Effector memory CD4-positive, alpha-beta T cell (primary cell): ENCODE data around the gene PDZRN3.

Source experiments
- DNase-seq, 3 donors: peaks; one replicate each; pipeline ENCODE4 v3.0.0-alpha.2; 2020
- H3K27ac ChIP-seq: 2 replicates; pipeline ENCODE4 v1.7.0; 2013; ENCODE audit warnings: mild to moderate bottlenecking, low read length, moderate library complexity; ENCODE audit not compliant: insufficient read depth, poor library complexity, severe bottlenecking
- H3K27me3 ChIP-seq: replicated peaks from 2 replicates; pipeline ENCODE4 v1.7.0; 2013; ENCODE audit warnings: mild to moderate bottlenecking, low read length; ENCODE audit not compliant: insufficient read depth, control insufficient read depth, poor library complexity, severe bottlenecking
- H3K36me3 ChIP-seq: 2 replicates; pipeline ENCODE4 v1.7.0; 2013; ENCODE audit warnings: mild to moderate bottlenecking, low read length, moderate library complexity; ENCODE audit not compliant: control insufficient read depth, insufficient read depth
- H3K4me1 ChIP-seq: 2 replicates; pipeline ENCODE4 v1.7.0; 2013; ENCODE audit warnings: low read length, mild to moderate bottlenecking; ENCODE audit not compliant: control insufficient read depth, insufficient read depth, poor library complexity, severe bottlenecking
- H3K4me3 ChIP-seq: 2 replicates; pipeline ENCODE4 v1.7.0; 2013; ENCODE audit warnings: low read length, low read depth, mild to moderate bottlenecking; ENCODE audit not compliant: insufficient read depth, poor library complexity, severe bottlenecking
- H3K9me3 ChIP-seq: 2 replicates; pipeline ENCODE4 v1.7.0; 2013; ENCODE audit warnings: mild to moderate bottlenecking, low read length, moderate library complexity; ENCODE audit not compliant: control insufficient read depth

PDZRN3 gene

GRCh38 chr3:73422571-73422970 is 202.2 kb downstream of the PDZRN3 start:
- no peak overlapping the region for H3K4me3 ChIP-seq
- H3K27ac ChIP-seq = no peak overlapping the region
- DNase-seq = no peak
- H3K36me3 ChIP-seq = no peaks in the 10 kb centered on the region
- no peaks in the 10 kb centered on the region for H3K27me3 ChIP-seq
- H3K9me3 ChIP-seq = no peaks in the 10 kb centered on the region
- H3K4me1 ChIP-seq = no peaks in the 10 kb centered on the region

- no peak overlapping the region for H3K27ac ChIP-seq
- no peaks in the 10 kb centered on the region for H3K36me3 ChIP-seq
- no peak for DNase-seq
- no peaks in the 10 kb centered on the region for H3K4me1 ChIP-seq
- no peaks in the 10 kb centered on the region for H3K9me3 ChIP-seq
- H3K27me3 ChIP-seq = no peaks in the 10 kb centered on the region
- H3K4me3 ChIP-seq = no peak overlapping the region
Observed at GRCh38 chr3:73419942-73420341, 204.8 kb downstream of the PDZRN3 start.

GRCh38 chr3:73419179-73419803 is 205.4 kb downstream of the PDZRN3 start:
- no peaks in the 10 kb centered on the region for H3K9me3 ChIP-seq
- H3K4me1 ChIP-seq = no peaks in the 10 kb centered on the region
- H3K27me3 ChIP-seq = no peaks in the 10 kb centered on the region
- H3K36me3 ChIP-seq = no peaks in the 10 kb centered on the region
- no peak overlapping the region for H3K4me3 ChIP-seq
- H3K27ac ChIP-seq = no peak overlapping the region
- no peak for DNase-seq

GRCh38 chr3:73418681-73419080 is 206.1 kb downstream of the PDZRN3 start:
- Histone ChIP-seq H3K27me3 (no peaks in the 10 kb centered on the region), H3K9me3 (no peaks in the 10 kb centered on the region), H3K4me3 (no peak overlapping the region), H3K4me1 (no peaks in the 10 kb centered on the region), H3K36me3 (no peaks in the 10 kb centered on the region), H3K27ac (no peak overlapping the region)
- DNase-seq = no peak

- H3K4me3 ChIP-seq = no peak overlapping the region
- H3K36me3 ChIP-seq = no peaks in the 10 kb centered on the region
- H3K27ac ChIP-seq = no peak overlapping the region
- H3K4me1 ChIP-seq = no peaks in the 10 kb centered on the region
- no peaks in the 10 kb centered on the region for H3K9me3 ChIP-seq
- no peak for DNase-seq
- H3K27me3 ChIP-seq = no peaks in the 10 kb centered on the region
Observed at GRCh38 chr3:73415118-73415517, 209.6 kb downstream of the PDZRN3 start.

GRCh38 chr3:73413619-73414018 is 211.1 kb downstream of the PDZRN3 start:
- no peaks in the 10 kb centered on the region for H3K4me1 ChIP-seq
- no peaks in the 10 kb centered on the region for H3K9me3 ChIP-seq
- no peaks in the 10 kb centered on the region for H3K27me3 ChIP-seq
- H3K4me3 ChIP-seq = no peak overlapping the region
- H3K36me3 ChIP-seq = no peaks in the 10 kb centered on the region
- H3K27ac ChIP-seq = no peak overlapping the region
- no peak for DNase-seq

- Histone ChIP-seq H3K27me3 (no peaks in the 10 kb centered on the region), H3K9me3 (no peaks in the 10 kb centered on the region), H3K27ac (no peak overlapping the region), H3K4me1 (no peaks in the 10 kb centered on the region), H3K4me3 (no peak overlapping the region), H3K36me3 (no peaks in the 10 kb centered on the region)
- DNase-seq = no peak
Observed at GRCh38 chr3:73411993-73412392, 212.7 kb downstream of the PDZRN3 start.

GRCh38 chr3:73411545-73411944 is 213.2 kb downstream of the PDZRN3 start:
- no peaks in the 10 kb centered on the region for H3K27me3 ChIP-seq
- H3K9me3 ChIP-seq = no peaks in the 10 kb centered on the region
- no peak overlapping the region for H3K27ac ChIP-seq
- H3K36me3 ChIP-seq = no peaks in the 10 kb centered on the region
- H3K4me3 ChIP-seq = no peak overlapping the region
- H3K4me1 ChIP-seq = no peaks in the 10 kb centered on the region
- no peak for DNase-seq

- Histone ChIP-seq H3K27me3 (no peaks in the 10 kb centered on the region), H3K4me3 (no peak overlapping the region), H3K9me3 (no peaks in the 10 kb centered on the region), H3K4me1 (no peaks in the 10 kb centered on the region), H3K27ac (no peak overlapping the region), H3K36me3 (no peaks in the 10 kb centered on the region)
- no peak for DNase-seq
Observed at GRCh38 chr3:73409138-73409763, 215.5 kb downstream of the PDZRN3 start.

GRCh38 chr3:73408634-73409033 is 216.1 kb downstream of the PDZRN3 start:
- Histone ChIP-seq H3K4me1 (no peaks in the 10 kb centered on the region), H3K27me3 (no peaks in the 10 kb centered on the region), H3K9me3 (no peaks in the 10 kb centered on the region), H3K4me3 (no peak overlapping the region), H3K36me3 (no peaks in the 10 kb centered on the region), H3K27ac (no peak overlapping the region)
- DNase-seq = no peak
